ENCODE results near the gene CPB1.

DNA sequence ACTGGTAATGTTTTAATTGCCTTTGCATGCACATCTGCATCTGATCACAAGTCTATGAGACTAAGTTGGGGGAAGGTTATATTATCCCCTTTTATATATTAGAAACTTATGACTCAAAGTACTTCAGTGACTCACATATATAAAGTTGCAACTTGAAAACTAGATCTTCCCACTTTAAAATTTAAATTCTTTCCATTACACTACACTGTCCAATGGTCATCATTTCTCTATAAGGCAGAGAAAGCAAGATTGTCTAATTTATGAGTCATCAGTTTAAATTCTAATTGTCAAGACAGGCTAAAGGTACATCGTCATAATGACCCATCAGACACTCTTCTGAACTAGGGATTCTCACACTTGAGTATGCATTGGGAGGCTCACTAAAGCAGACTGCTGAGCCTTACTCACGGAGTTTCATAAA is 75.4 kb downstream of the CPB1 start:
- TF ChIP-seq POLR2AphosphoS5 (IDR thresholded peaks at IDR 0.05; ENCODE audit: low read depth, low read length) = no peak
- TF ChIP-seq TAF1 (IDR thresholded peaks at IDR 0.05; ENCODE audit: borderline replicate concordance, insufficient read depth, low read length) = no peak

All from PFSK-1 (cell line).